ENCODE data around the gene MRAS.

The MRAS gene

DNA sequence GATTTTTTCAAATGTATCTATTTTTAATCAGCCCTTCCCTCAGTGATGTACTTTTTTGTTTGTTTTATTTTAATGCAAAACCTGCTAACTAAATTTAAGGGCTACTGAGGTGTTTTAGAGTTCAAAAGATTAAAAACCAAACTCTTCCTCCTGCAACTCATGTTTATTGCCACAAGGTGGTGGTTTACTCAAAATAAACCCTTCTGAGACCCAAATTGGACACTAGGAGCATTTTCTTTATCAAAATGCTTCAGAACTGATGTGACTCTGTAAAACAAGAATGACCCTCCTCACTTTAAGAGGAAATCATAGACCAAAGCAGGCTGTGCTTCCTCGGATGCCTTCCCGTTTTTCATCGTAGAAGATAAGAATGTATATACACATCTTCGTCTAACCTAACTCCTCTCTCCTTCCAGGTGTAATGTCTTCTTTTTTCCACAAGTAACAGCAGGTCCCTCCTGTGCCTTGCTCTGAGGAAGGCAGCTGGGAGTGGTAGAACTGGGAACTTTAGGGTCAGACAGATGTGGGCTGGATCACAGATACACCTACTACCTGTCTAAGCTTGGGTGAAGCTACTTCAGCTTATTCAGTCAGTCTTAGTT, 15.8 kb upstream of the MRAS start:
- Histone ChIP-seq H3K27ac (ENCODE audit: low read length, poor library complexity, severe bottlenecking) (no peak overlapping the region), H2AFZ (ENCODE audit: low read depth, low read length) (no peak overlapping the region), H2BK5ac (ENCODE audit: low read depth, low read length, poor library complexity, severe bottlenecking) (no peak overlapping the region), H3K36me3 (ENCODE audit: control insufficient read depth in 1 of 2, insufficient read depth in 2 of 2, low read depth in 1 of 2, low read length in 2 of 2) (no peaks in the 10 kb centered on the region), H3K23ac (ENCODE audit: low read length in 2 of 2) (no peak overlapping the region), H4K8ac (ENCODE audit: low read length) (no peak overlapping the region), H3K4me1 (ENCODE audit: control insufficient read depth, insufficient read depth, low read depth, low read length) (peaks cover 4% of the 10 kb centered on the region), H3K9ac (ENCODE audit: low read length) (no peak overlapping the region), H3K4ac (ENCODE audit: low read depth in 1 of 2, low read length in 2 of 2) (no peak overlapping the region), H2AK5ac (ENCODE audit: low read length, severe bottlenecking) (no peak overlapping the region), H3K4me2 (ENCODE audit: low read length, poor library complexity, severe bottlenecking) (no peak overlapping the region), H2BK15ac (ENCODE audit: low read depth, poor library complexity, severe bottlenecking) (no peak overlapping the region), H2BK12ac (ENCODE audit: low read length in 2 of 2) (no peak overlapping the region), H3K9me3 (ENCODE audit: control insufficient read depth, low read length) (no peaks in the 10 kb centered on the region), H2BK120ac (ENCODE audit: low read depth, low read length) (no peak overlapping the region), H3K14ac (ENCODE audit: low read length in 2 of 2) (no peak overlapping the region), H4K91ac (ENCODE audit: low read length) (no peak overlapping the region), H3K79me1 (replicated peaks; ENCODE audit: low read length, poor library complexity, severe bottlenecking) (no peaks in the 10 kb centered on the region), H3K27me3 (ENCODE audit: control insufficient read depth in 1 of 2, insufficient read depth in 1 of 2, low read length in 2 of 2) (peaks cover 10 to 22% of the 10 kb centered on the region in 2 experiments), H3K18ac (ENCODE audit: low read depth in 1 of 2, low read length in 2 of 2) (no peak overlapping the region), H3K4me3 (ENCODE audit: insufficient read depth in 1 of 2, low read depth in 1 of 2, low read length in 2 of 2) (no peak overlapping the region)
- DNase-seq = peak; percentile 49
- WGBS = 76% methylated on average over 4 of the region's 4 CpGs

DNA sequence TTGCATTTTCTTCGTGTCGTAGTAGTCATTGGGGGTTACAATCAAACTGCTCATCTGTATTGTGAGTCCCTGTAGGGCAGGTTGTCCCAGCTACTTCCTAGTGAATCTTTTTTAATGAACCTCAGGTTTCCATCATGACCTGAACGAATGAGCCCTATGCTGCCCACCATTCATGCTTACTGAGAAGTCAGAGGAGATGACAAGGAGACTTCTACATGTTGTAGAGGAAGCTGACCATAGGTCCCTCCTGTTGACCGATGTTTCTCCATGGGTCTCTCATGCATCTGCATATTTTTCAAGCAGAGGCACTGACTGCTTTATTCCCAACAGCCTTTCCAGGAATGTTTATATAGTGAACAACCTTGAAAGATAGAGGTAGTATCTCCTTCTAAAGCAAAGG, 13.8 kb upstream of the MRAS start:
- H2BK15ac ChIP-seq (ENCODE audit: low read depth, poor library complexity, severe bottlenecking) = no peak overlapping the region
- H3K27ac ChIP-seq (ENCODE audit: low read length, poor library complexity, severe bottlenecking) = no peak overlapping the region
- no peaks in the 10 kb centered on the region for H3K36me3 ChIP-seq (ENCODE audit: control insufficient read depth in 1 of 2, insufficient read depth in 2 of 2, low read depth in 1 of 2, low read length in 2 of 2)
- no peak overlapping the region for H3K4ac ChIP-seq (ENCODE audit: low read depth in 1 of 2, low read length in 2 of 2)
- no peaks in the 10 kb centered on the region for H3K79me1 ChIP-seq (replicated peaks; ENCODE audit: low read length, poor library complexity, severe bottlenecking)
- WGBS = 83% methylated on average over 4 of the region's 4 CpGs
- H2BK5ac ChIP-seq (ENCODE audit: low read depth, low read length, poor library complexity, severe bottlenecking) = no peak overlapping the region
- H3K18ac ChIP-seq (ENCODE audit: low read depth in 1 of 2, low read length in 2 of 2) = no peak overlapping the region
- no peak overlapping the region for H2AFZ ChIP-seq (ENCODE audit: low read depth, low read length)
- no peak overlapping the region for H3K23ac ChIP-seq (ENCODE audit: low read length in 2 of 2)
- no peak overlapping the region for H3K4me3 ChIP-seq (ENCODE audit: insufficient read depth in 1 of 2, low read depth in 1 of 2, low read length in 2 of 2)
- no peak overlapping the region for H2AK5ac ChIP-seq (ENCODE audit: low read length, severe bottlenecking)
- H3K27me3 ChIP-seq (ENCODE audit: control insufficient read depth in 1 of 2, insufficient read depth in 1 of 2, low read length in 2 of 2) = peaks cover 10 to 15% of the 10 kb centered on the region in 2 experiments
- no peak overlapping the region for H2BK120ac ChIP-seq (ENCODE audit: low read depth, low read length)
- H3K9ac ChIP-seq (ENCODE audit: low read length) = no peak overlapping the region
- H4K91ac ChIP-seq (ENCODE audit: low read length) = no peak overlapping the region
- H3K9me3 ChIP-seq (ENCODE audit: control insufficient read depth, low read length) = no peaks in the 10 kb centered on the region
- H3K4me1 ChIP-seq (ENCODE audit: control insufficient read depth, insufficient read depth, low read depth, low read length) = peaks cover 4% of the 10 kb centered on the region
- H2BK12ac ChIP-seq (ENCODE audit: low read length in 2 of 2) = no peak overlapping the region
- no peak for DNase-seq
- H4K8ac ChIP-seq (ENCODE audit: low read length) = no peak overlapping the region
- H3K4me2 ChIP-seq (ENCODE audit: low read length, poor library complexity, severe bottlenecking) = no peak overlapping the region
- H3K14ac ChIP-seq (ENCODE audit: low read length in 2 of 2) = no peak overlapping the region

DNA sequence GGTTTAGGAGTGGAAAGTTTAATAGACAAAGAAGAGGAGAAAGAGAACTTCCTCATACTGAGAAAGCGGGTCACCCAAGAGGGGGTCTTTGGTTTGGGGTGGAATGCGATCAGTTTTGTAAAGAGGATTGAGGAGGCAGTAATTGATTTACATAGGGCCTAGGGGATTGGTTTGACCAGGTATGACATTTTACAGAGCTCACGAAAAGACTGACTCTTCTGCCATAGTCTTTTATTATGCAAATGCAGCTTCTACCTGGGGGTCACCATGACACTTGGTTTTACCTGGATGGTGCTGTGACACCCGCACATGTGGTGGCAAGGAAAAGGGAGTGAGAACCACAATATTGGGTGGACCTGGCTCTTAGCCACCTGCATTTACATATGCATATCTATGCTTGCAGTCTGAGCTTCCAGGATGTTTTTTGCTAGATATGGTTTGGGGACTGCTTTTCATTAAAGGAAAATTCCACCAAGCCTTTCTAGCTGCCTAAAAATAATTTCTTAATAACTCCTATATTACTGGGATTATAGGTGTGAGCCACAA, 11.9 kb upstream of the MRAS start:
- no peak overlapping the region for H4K8ac ChIP-seq (ENCODE audit: low read length)
- no peaks in the 10 kb centered on the region for H3K9me3 ChIP-seq (ENCODE audit: control insufficient read depth, low read length)
- WGBS = 93% methylated on average over 4 of the region's 4 CpGs
- no peak overlapping the region for H3K27ac ChIP-seq (ENCODE audit: low read length, poor library complexity, severe bottlenecking)
- no peaks in the 10 kb centered on the region for H3K36me3 ChIP-seq (ENCODE audit: control insufficient read depth in 1 of 2, insufficient read depth in 2 of 2, low read depth in 1 of 2, low read length in 2 of 2)
- H2BK120ac ChIP-seq (ENCODE audit: low read depth, low read length) = no peak overlapping the region
- H3K27me3 ChIP-seq (ENCODE audit: control insufficient read depth in 1 of 2, insufficient read depth in 1 of 2, low read length in 2 of 2) = peaks cover 10 to 17% of the 10 kb centered on the region in 2 experiments
- H3K4me3 ChIP-seq (ENCODE audit: insufficient read depth in 1 of 2, low read depth in 1 of 2, low read length in 2 of 2) = no peak overlapping the region
- no peak overlapping the region for H3K23ac ChIP-seq (ENCODE audit: low read length in 2 of 2)
- H4K91ac ChIP-seq (ENCODE audit: low read length) = no peak overlapping the region
- DNase-seq = no peak
- H2AFZ ChIP-seq (ENCODE audit: low read depth, low read length) = no peak overlapping the region
- H3K4me1 ChIP-seq (ENCODE audit: control insufficient read depth, insufficient read depth, low read depth, low read length) = no peaks in the 10 kb centered on the region
- no peak overlapping the region for H2BK15ac ChIP-seq (ENCODE audit: low read depth, poor library complexity, severe bottlenecking)
- H3K4me2 ChIP-seq (ENCODE audit: low read length, poor library complexity, severe bottlenecking) = no peak overlapping the region
- no peak overlapping the region for H2BK12ac ChIP-seq (ENCODE audit: low read length in 2 of 2)
- H2AK5ac ChIP-seq (ENCODE audit: low read length, severe bottlenecking) = no peak overlapping the region
- H2BK5ac ChIP-seq (ENCODE audit: low read depth, low read length, poor library complexity, severe bottlenecking) = no peak overlapping the region
- no peak overlapping the region for H3K9ac ChIP-seq (ENCODE audit: low read length)
- H3K4ac ChIP-seq (ENCODE audit: low read depth in 1 of 2, low read length in 2 of 2) = no peak overlapping the region
- no peaks in the 10 kb centered on the region for H3K79me1 ChIP-seq (replicated peaks; ENCODE audit: low read length, poor library complexity, severe bottlenecking)
- no peak overlapping the region for H3K14ac ChIP-seq (ENCODE audit: low read length in 2 of 2)
- no peak overlapping the region for H3K18ac ChIP-seq (ENCODE audit: low read depth in 1 of 2, low read length in 2 of 2)

DNA sequence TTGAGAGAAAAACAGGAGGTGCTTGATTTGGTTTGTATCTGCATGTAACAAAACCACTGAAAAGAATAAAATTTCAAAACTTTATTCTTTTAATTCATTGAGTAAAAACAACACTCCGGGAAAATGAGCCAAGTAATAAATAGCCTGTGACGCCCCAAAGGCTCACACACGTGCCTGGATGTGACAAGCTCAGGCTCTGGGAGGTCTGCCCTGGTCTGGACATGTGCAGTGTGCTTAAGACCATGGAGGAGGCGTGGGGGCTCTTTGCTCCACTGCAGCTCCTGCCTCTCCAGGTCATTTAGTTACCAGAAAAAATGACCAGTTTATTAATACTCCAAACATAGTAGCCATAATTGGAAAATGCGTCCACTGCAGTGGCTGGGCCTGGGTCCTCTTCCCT, 10.1 kb upstream of the MRAS start:
- Histone ChIP-seq H3K14ac (ENCODE audit: low read length in 2 of 2) (no peak overlapping the region), H3K27me3 (ENCODE audit: control insufficient read depth in 1 of 2, insufficient read depth in 1 of 2, low read length in 2 of 2) (peaks cover 10 to 18% of the 10 kb centered on the region in 2 experiments), H2BK120ac (ENCODE audit: low read depth, low read length) (no peak overlapping the region), H3K4me1 (ENCODE audit: control insufficient read depth, insufficient read depth, low read depth, low read length) (no peaks in the 10 kb centered on the region), H4K91ac (ENCODE audit: low read length) (no peak overlapping the region), H2BK12ac (ENCODE audit: low read length in 2 of 2) (no peak overlapping the region), H4K8ac (ENCODE audit: low read length) (no peak overlapping the region), H2BK5ac (ENCODE audit: low read depth, low read length, poor library complexity, severe bottlenecking) (no peak overlapping the region), H3K4me2 (ENCODE audit: low read length, poor library complexity, severe bottlenecking) (no peak overlapping the region), H3K9ac (ENCODE audit: low read length) (no peak overlapping the region), H3K27ac (ENCODE audit: low read length, poor library complexity, severe bottlenecking) (no peak overlapping the region), H3K9me3 (ENCODE audit: control insufficient read depth, low read length) (no peaks in the 10 kb centered on the region), H3K4me3 (ENCODE audit: insufficient read depth in 1 of 2, low read depth in 1 of 2, low read length in 2 of 2) (no peak overlapping the region), H3K36me3 (ENCODE audit: control insufficient read depth in 1 of 2, insufficient read depth in 2 of 2, low read depth in 1 of 2, low read length in 2 of 2) (no peaks in the 10 kb centered on the region), H3K23ac (ENCODE audit: low read length in 2 of 2) (no peak overlapping the region), H2BK15ac (ENCODE audit: low read depth, poor library complexity, severe bottlenecking) (no peak overlapping the region), H3K18ac (ENCODE audit: low read depth in 1 of 2, low read length in 2 of 2) (no peak overlapping the region), H3K4ac (ENCODE audit: low read depth in 1 of 2, low read length in 2 of 2) (no peak overlapping the region), H2AFZ (ENCODE audit: low read depth, low read length) (no peak overlapping the region), H3K79me1 (replicated peaks; ENCODE audit: low read length, poor library complexity, severe bottlenecking) (no peaks in the 10 kb centered on the region), H2AK5ac (ENCODE audit: low read length, severe bottlenecking) (no peak overlapping the region)
- WGBS = 45% methylated on average over 5 of the region's 5 CpGs
- no peak for DNase-seq
